GM21825 (cell line): ENCODE measurements around the gene PLA2R1.

ENCODE experiments used
- ATAC-seq: cut with Tn5 transposase; IDR thresholded peaks from one replicate; pipeline ENCODE4 v1.9.1; 2021; ENCODE audit warnings: mild to moderate bottlenecking, moderate library complexity; ENCODE audit not compliant: unreplicated experiment

Gene PLA2R1

GRCh38 chr2:160033732-160034392 lies 28.6 kb downstream of the PLA2R1 start:
- no peak for ATAC-seq

GRCh38 chr2:160029270-160029628 lies 33.2 kb downstream of the PLA2R1 start:
- no peak for ATAC-seq

GRCh38 chr2:160028431-160029269 lies 33.8 kb downstream of the PLA2R1 start:
- no peak for ATAC-seq

GRCh38 chr2:160022162-160022561 lies 40.3 kb downstream of the PLA2R1 start:
- no peak for ATAC-seq

GRCh38 chr2:160019374-160020090 lies 42.9 kb downstream of the PLA2R1 start:
- no peak for ATAC-seq

- ATAC-seq = no peak
Observed at GRCh38 chr2:160015746-160016145, 46.7 kb downstream of the PLA2R1 start.

GRCh38 chr2:160014227-160014626 lies 48.2 kb downstream of the PLA2R1 start:
- ATAC-seq = no peak

GRCh38 chr2:160010361-160011145 lies 51.9 kb downstream of the PLA2R1 start:
- ATAC-seq = no peak

- ATAC-seq = no peak
Observed at GRCh38 chr2:160007111-160007510, 55.3 kb downstream of the PLA2R1 start.

- no peak for ATAC-seq
Observed at GRCh38 chr2:160006475-160006874, 55.9 kb downstream of the PLA2R1 start.

- ATAC-seq = no peak
Observed at GRCh38 chr2:160005908-160006307, 56.5 kb downstream of the PLA2R1 start.

GRCh38 chr2:160005476-160005875 lies 56.9 kb downstream of the PLA2R1 start:
- ATAC-seq = no peak

- no peak for ATAC-seq
Observed at GRCh38 chr2:159998961-159999360, 63.5 kb downstream of the PLA2R1 start.

- ATAC-seq = no peak
Observed at GRCh38 chr2:159998243-159998642, 64.2 kb downstream of the PLA2R1 start.

GRCh38 chr2:159996792-159997546 lies 65.4 kb downstream of the PLA2R1 start:
- ATAC-seq = no peak

- no peak for ATAC-seq
Observed at GRCh38 chr2:159995038-159995437, 67.4 kb downstream of the PLA2R1 start.

GRCh38 chr2:159989249-159989648 lies 73.2 kb downstream of the PLA2R1 start:
- ATAC-seq = no peak

GRCh38 chr2:159988412-159988970 lies 73.9 kb downstream of the PLA2R1 start:
- no peak for ATAC-seq

- no peak for ATAC-seq
Observed at GRCh38 chr2:159987181-159987580, 75.2 kb downstream of the PLA2R1 start.

GRCh38 chr2:159985656-159986055 lies 76.8 kb downstream of the PLA2R1 start:
- ATAC-seq = no peak
